ENCODE measurements around the gene PLA2G2F. TPM values are rescaled to one million over a fixed set of nuclear protein-coding genes. Genes with fewer than 3 reads are reported as not detected.

PLA2G2F gene
- total RNA-seq, 6 donors from 2014 or later, result not detected

GRCh38 chr1:20148571-20149500 lies 9.7 kb downstream of the PLA2G2F start:
- Histone ChIP-seq H3K4me1 (peaks cover 14 to 21% (median 17%) of the 10 kb centered on the region in 4 donors), H3K27me3 (no peaks in the 10 kb centered on the region), H3K4me3 (no peak overlapping the region), H3K27ac (no peak overlapping the region), H3K9me3 (no peaks in the 10 kb centered on the region), H3K36me3 (no peaks in the 10 kb centered on the region)
- 94 to 95% methylated on average over 10 to 12 of the region's 13 CpGs for WGBS, 2 donors
- TF ChIP-seq POLR2A (IDR thresholded peaks at IDR 0.05) (no peak), POLR2AphosphoS5 (IDR thresholded peaks at IDR 0.05) (no peak), EP300 (IDR thresholded peaks at IDR 0.05) (no peak), CTCF (IDR thresholded peaks at IDR 0.05) (no peak)
- ATAC-seq (ENCODE audit: low FRiP score in 2 of 2) (no peak), DNase-seq (no peak)

GRCh38 chr1:20149601-20150325 lies 10.6 kb downstream of the PLA2G2F start:
- H3K4me3 ChIP-seq, result no peak overlapping the region
- TF ChIP-seq EP300 (IDR thresholded peaks at IDR 0.05) (no peak), POLR2AphosphoS5 (IDR thresholded peaks at IDR 0.05) (no peak), POLR2A (IDR thresholded peaks at IDR 0.05) (no peak), CTCF (IDR thresholded peaks at IDR 0.05) (no peak)
- ATAC-seq (ENCODE audit: low FRiP score in 2 of 2) (no peak), DNase-seq (no peak)
- whole genome bisulfite sequencing, 2 donors, result 90% methylated on average over 19 to 27 of the region's 27 CpGs
- H3K4me1 ChIP-seq, result peaks cover 18 to 28% (median 25%) of the 10 kb centered on the region in 4 donors
- H3K9me3 ChIP-seq, result no peaks in the 10 kb centered on the region
- no peaks in the 10 kb centered on the region for H3K36me3 ChIP-seq
- H3K27ac ChIP-seq, result no peak overlapping the region
- no peaks in the 10 kb centered on the region for H3K27me3 ChIP-seq

- no peaks in the 10 kb centered on the region for H3K9me3 ChIP-seq
- H3K4me3 ChIP-seq, result no peak overlapping the region
- no peaks in the 10 kb centered on the region for H3K27me3 ChIP-seq
- no peak overlapping the region for H3K27ac ChIP-seq
- no peak for TF ChIP-seq POLR2AphosphoS5 (IDR thresholded peaks at IDR 0.05)
- TF ChIP-seq POLR2A (IDR thresholded peaks at IDR 0.05), result no peak
- TF ChIP-seq CTCF (IDR thresholded peaks at IDR 0.05), result no peak
- TF ChIP-seq EP300 (IDR thresholded peaks at IDR 0.05), result no peak
- H3K36me3 ChIP-seq, result no peaks in the 10 kb centered on the region
- no peak for DNase-seq
- peaks cover 18 to 28% (median 26%) of the 10 kb centered on the region in 4 donors for H3K4me1 ChIP-seq
- no peak for ATAC-seq (ENCODE audit: low FRiP score in 2 of 2)
- 87 to 97% methylated on average over 5 to 8 of the region's 8 CpGs for WGBS, 2 donors
Measured at GRCh38 chr1:20150326-20150705, 11.2 kb downstream of the PLA2G2F start.

GRCh38 chr1:20150969-20151368 lies 11.8 kb downstream of the PLA2G2F start:
- Histone ChIP-seq H3K36me3 (no peaks in the 10 kb centered on the region), H3K4me3 (no peak overlapping the region), H3K27ac (no peak overlapping the region), H3K27me3 (no peaks in the 10 kb centered on the region), H3K9me3 (no peaks in the 10 kb centered on the region), H3K4me1 (peaks cover 18 to 28% (median 26%) of the 10 kb centered on the region in 4 donors)
- ATAC-seq (ENCODE audit: low FRiP score in 2 of 2) (no peak), DNase-seq (no peak)
- WGBS, 2 donors, result 85 to 92% methylated on average over 6 of the region's 6 CpGs
- no peak for TF ChIP-seq POLR2AphosphoS5 (IDR thresholded peaks at IDR 0.05)
- no peak for TF ChIP-seq EP300 (IDR thresholded peaks at IDR 0.05)
- no peak for TF ChIP-seq POLR2A (IDR thresholded peaks at IDR 0.05)
- TF ChIP-seq CTCF (IDR thresholded peaks at IDR 0.05), result no peak

Measured in upper lobe of left lung (tissue), 6 donors.